Activated CD4-positive, alpha-beta T cell treated with anti-CD3 and anti-CD28 coated beads, Interleukin-2, amount 10 ng/mL, durations not matched to agents 7 days and 5 days (primary cell): ENCODE measurements around the gene NFIA. TPM values are rescaled to one million over a fixed set of nuclear protein-coding genes. Genes with fewer than 3 reads are reported as not detected.

Experiments
- CTCF ChIA-PET: fragments of 350-600 bp; sonication (Branson Sonifier 250); formaldehyde crosslinking; loops from one replicate; lab custom pipeline; 2021; ENCODE audit warnings: antibody characterized with exemption; lab: Charles Lee
- POLR2A ChIA-PET: fragments of 350-600 bp; sonication (Branson Sonifier 250); formaldehyde crosslinking; loops from one replicate; lab custom pipeline; 2021; ENCODE audit warnings: antibody characterized with exemption; lab: Charles Lee
- DNase-seq: peaks from one replicate; pipeline ENCODE4 v3.0.0-alpha.2; 2020
- H3K27ac Mint-ChIP-seq: one replicate; pipeline ENCODE4 v1.8.0; 2021; ENCODE audit warnings: mild to moderate bottlenecking, moderate library complexity, mixed read lengths
- H3K27me3 Mint-ChIP-seq: one replicate; pipeline ENCODE4 v1.8.0; 2021; ENCODE audit warnings: mixed read lengths
- H3K36me3 Mint-ChIP-seq: one replicate; pipeline ENCODE4 v1.8.0; 2021; ENCODE audit warnings: low read depth, mixed read lengths
- H3K4me1 Mint-ChIP-seq: one replicate; pipeline ENCODE4 v1.8.0; 2021; ENCODE audit warnings: mixed read lengths
- H3K4me3 Mint-ChIP-seq: one replicate; pipeline ENCODE4 v1.8.0; 2021; ENCODE audit warnings: mild to moderate bottlenecking, moderate library complexity, mixed read lengths
- H3K9me3 Mint-ChIP-seq: one replicate; pipeline ENCODE4 v1.8.0; 2021; ENCODE audit warnings: mixed read lengths
- total RNA-seq, 2 experiments: library from RNA; stranded (reverse); gene quantifications; one replicate each; pipeline ENCODE4 v1.2.3, GENCODE V29; 2021

The NFIA gene
- total RNA-seq, 2 experiments from 2014 or later = 0.97 to 1.6 TPM

DNA sequence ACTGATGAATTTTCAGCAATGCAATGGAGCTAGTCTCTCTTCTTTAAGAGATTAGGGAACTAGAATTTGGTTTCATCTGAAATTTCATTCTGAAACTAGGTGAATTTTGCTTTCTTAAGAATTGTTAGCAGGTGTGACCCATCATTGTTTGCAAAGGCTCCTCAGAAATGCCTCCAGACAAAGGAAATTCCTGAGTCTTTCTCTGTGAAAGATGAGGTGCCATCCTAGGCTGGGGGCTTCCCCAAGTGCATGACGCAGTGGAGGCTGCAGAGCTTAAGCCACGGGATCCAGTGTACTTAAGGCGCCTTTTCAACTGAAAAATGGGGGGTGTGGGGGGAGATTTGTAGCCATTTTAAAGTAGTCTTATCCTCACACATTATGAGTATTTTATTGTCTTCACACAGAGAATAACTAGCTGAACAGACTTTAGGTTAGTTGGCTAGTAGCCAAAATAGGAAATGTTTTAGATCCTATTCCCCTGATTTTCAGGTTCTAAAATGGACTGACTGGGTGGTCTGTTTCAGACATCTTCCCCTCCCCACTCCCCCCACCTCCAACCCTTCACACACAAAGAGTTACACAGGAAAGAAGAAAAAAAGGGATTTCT lies 202.0 kb downstream of the NFIA start:
- CTCF ChIA-PET = interaction anchor here (1.1 kb wide), 1 partner anchor 17 kb away, joined by 3 read pairs; no protein-coding TSS in a partner anchor
- no peaks in the 10 kb centered on the region for H3K36me3 Mint-ChIP-seq
- H3K9me3 Mint-ChIP-seq = no peaks in the 10 kb centered on the region
- H3K4me1 Mint-ChIP-seq = no peaks in the 10 kb centered on the region
- DNase-seq = no peak
- H3K4me3 Mint-ChIP-seq = no peak overlapping the region
- POLR2A ChIA-PET = no interaction called here
- H3K27me3 Mint-ChIP-seq = no peaks in the 10 kb centered on the region
- no peak overlapping the region for H3K27ac Mint-ChIP-seq

DNA sequence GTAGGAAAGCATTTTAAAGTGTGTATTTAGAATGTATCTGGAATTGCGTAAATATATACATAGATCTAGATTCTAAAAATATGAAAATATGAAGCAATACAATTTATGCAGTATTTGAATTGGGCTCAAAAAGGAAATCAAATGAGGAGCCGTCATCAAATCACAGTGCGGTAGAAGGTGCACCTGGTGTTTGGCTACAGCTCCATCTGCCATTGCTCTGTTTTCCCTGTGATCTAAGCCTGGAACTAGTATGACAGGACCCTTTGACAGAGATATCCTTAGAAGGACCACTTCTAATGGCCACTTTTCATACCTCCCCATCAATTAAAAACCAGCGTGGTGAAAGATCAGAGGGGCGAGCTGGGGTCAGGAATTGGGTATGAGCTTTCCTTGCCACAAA lies 202.6 kb downstream of the NFIA start:
- DNase-seq = no peak
- Mint-ChIP-seq H3K4me1 (no peaks in the 10 kb centered on the region), H3K27ac (no peak overlapping the region), H3K4me3 (no peak overlapping the region), H3K9me3 (no peaks in the 10 kb centered on the region), H3K27me3 (peaks cover 3% of the 10 kb centered on the region), H3K36me3 (no peaks in the 10 kb centered on the region)
- ChIA-PET CTCF (interaction anchor here (0.9 to 1.1 kb wide), 2 partner anchors 8 to 18 kb away, joined by 3 read pairs; no protein-coding TSS in a partner anchor), POLR2A (no interaction called here)

DNA sequence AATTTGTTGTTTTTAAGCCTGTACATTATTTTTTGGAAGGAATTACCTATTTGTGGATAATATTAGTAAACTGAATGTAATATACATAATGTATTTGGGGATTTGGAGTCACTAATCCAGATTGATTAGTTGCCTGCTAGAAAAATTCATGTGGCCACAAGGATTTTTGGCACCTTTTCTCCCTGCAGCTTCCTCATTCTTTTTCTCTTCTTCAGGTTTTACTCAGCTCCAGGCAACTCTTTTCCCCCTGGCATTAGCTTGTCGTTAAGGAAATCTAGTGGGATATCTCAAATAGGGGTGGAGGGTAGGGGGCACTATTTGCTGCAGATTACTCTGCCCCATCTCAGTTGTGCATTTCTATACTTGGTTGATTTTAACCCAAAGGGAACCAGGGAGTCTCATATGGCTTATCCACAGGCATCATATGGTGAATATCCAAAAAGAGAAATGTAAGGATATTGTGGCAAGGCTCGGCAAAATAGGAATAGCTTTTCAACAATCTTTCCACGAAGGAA lies 203.1 kb downstream of the NFIA start:
- Mint-ChIP-seq H3K4me3 (no peak overlapping the region), H3K4me1 (no peaks in the 10 kb centered on the region), H3K27me3 (peaks cover 3% of the 10 kb centered on the region), H3K27ac (no peak overlapping the region), H3K36me3 (no peaks in the 10 kb centered on the region), H3K9me3 (no peaks in the 10 kb centered on the region)
- DNase-seq = no peak
- POLR2A ChIA-PET = no interaction called here
- CTCF ChIA-PET = interaction anchor here (0.6 to 1.1 kb wide), 3 partner anchors 8 to 678 kb away, joined by 3 to 4 read pairs (median 3); no protein-coding TSS in a partner anchor

DNA sequence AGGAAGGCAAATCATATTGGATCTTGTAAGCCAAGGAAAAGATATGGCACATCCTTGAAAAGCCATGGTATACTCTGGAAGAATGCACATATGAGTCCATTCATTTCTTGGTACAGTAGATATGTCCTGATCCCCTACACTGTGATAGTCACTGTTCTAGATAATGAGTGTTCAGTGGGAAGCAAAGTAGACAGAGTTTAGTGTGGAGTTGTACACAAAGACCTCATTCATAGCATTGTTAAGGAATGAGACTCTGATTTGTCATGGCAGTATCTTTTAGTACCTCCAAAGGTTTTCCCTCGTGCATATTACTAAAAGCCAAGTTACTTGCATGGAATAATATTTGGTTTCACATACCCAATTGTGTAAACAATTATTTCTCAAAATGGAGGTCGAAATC lies 204.7 kb downstream of the NFIA start:
- no peak for DNase-seq
- Mint-ChIP-seq H3K9me3 (no peaks in the 10 kb centered on the region), H3K27ac (no peak overlapping the region), H3K36me3 (no peaks in the 10 kb centered on the region), H3K4me1 (no peaks in the 10 kb centered on the region), H3K4me3 (no peak overlapping the region), H3K27me3 (peaks cover 3% of the 10 kb centered on the region)
- CTCF ChIA-PET = no interaction called here
- POLR2A ChIA-PET = no interaction called here

DNA sequence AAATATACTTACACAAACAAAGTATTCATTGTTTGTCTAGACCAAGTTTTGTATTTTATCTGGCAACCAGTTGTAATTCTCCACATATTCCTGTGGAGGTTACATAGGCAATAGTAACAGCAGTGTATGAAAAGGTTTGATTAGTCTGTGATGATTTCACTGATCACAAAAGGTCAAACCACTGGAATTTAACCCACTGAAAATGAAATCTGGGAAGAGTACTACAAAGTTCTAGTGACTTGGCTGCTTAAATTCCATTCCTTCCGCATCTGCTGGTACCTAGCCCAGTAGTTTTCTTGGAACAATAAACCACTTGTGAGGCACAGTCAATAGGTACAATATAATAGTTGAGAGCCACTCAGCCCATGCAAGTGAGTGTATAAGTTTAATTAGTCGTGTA lies 205.4 kb downstream of the NFIA start:
- H3K9me3 Mint-ChIP-seq = no peaks in the 10 kb centered on the region
- no peaks in the 10 kb centered on the region for H3K36me3 Mint-ChIP-seq
- no peak overlapping the region for H3K27ac Mint-ChIP-seq
- H3K4me1 Mint-ChIP-seq = no peaks in the 10 kb centered on the region
- peaks cover 3% of the 10 kb centered on the region for H3K27me3 Mint-ChIP-seq
- no peak overlapping the region for H3K4me3 Mint-ChIP-seq
- no peak for DNase-seq
- ChIA-PET CTCF (no interaction called here), POLR2A (no interaction called here)

DNA sequence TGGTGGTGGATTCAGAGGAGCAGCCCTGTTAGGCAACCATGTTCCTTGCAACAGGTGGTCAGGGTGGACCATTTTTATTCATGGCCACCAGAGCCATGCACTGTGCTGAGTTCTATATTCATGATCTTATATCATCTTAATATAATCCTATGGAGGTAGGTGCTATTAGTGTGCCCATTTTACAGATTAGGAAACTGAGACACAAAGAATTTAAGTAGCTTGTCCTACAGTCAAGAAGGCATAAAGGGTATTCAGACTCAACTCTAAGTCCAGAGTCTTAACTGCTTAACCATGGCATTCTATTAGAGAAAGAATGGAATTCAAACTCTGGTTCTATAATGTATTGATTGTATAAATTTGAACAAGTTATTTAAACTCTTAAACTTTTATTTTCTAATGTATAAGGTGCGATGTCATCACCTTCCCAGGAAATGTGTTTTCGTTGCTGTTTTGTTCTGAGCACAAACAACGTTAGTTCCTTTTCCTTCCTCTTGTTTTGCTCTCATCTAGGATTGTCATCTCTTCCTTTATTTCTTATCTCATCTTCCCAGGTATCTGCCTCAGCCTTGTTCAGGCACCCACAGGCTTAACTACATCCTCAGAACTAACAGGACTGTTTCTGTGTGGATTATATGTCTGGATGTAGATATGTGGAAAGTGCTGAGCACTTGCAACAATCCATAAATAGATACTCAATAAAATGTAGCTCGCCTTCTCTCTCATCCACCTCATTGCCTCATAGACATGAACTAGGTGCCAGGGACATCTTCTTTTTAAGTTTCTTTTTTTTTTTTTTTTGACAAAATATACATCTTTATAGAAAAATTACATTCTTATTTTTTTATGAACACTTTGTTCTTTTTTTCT lies 207.1 kb downstream of the NFIA start:
- no peak overlapping the region for H3K4me3 Mint-ChIP-seq
- no peaks in the 10 kb centered on the region for H3K36me3 Mint-ChIP-seq
- no peaks in the 10 kb centered on the region for H3K4me1 Mint-ChIP-seq
- ChIA-PET CTCF (no interaction called here), POLR2A (no interaction called here)
- peaks cover 3% of the 10 kb centered on the region for H3K27me3 Mint-ChIP-seq
- no peaks in the 10 kb centered on the region for H3K9me3 Mint-ChIP-seq
- DNase-seq = no peak
- no peak overlapping the region for H3K27ac Mint-ChIP-seq

DNA sequence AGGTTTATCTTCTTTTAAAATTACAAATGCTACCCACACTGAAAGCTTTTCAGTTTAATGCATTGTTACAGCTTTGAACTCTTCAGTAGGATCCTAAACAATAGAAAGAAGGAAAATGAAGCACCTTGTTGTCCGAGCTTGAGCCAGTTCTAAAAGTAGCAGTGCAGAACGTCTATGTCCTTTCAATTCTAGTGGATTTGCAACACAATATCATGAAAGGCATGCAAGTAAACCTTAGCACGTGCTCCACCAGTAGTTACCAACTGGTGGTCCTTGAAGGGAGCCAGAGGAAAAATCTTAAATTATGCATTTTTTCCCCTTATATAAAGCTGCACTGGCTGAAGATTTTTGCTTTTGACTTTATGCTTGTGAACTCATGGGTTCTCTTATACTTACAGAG lies 208.2 kb downstream of the NFIA start:
- no peaks in the 10 kb centered on the region for H3K36me3 Mint-ChIP-seq
- H3K27me3 Mint-ChIP-seq = peaks cover 3% of the 10 kb centered on the region
- ChIA-PET CTCF (no interaction called here), POLR2A (no interaction called here)
- no peaks in the 10 kb centered on the region for H3K4me1 Mint-ChIP-seq
- no peaks in the 10 kb centered on the region for H3K9me3 Mint-ChIP-seq
- DNase-seq = no peak
- H3K27ac Mint-ChIP-seq = no peak overlapping the region
- H3K4me3 Mint-ChIP-seq = no peak overlapping the region

DNA sequence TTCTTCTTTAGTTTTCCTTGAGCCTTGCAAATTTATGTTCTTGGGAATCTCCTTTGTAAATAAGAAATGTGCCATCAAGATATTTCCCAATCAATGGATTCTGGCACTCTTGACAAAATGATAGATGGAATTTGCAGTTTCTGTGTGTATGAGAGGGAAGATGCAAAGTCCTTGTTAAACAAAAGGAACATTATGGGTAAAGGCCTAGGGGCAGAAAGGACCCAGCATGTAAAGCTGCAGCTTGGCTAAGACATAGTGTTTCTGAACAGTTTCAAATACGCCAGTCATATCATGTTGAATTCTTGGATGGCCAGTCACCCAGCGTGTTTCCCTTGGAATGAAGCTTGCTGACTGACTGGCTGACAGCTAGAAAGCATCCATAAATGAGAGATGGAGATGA lies 210.8 kb downstream of the NFIA start:
- H3K4me1 Mint-ChIP-seq = no peaks in the 10 kb centered on the region
- H3K4me3 Mint-ChIP-seq = no peak overlapping the region
- peaks cover 2% of the 10 kb centered on the region for H3K9me3 Mint-ChIP-seq
- CTCF ChIA-PET = no interaction called here
- no peak overlapping the region for H3K27ac Mint-ChIP-seq
- POLR2A ChIA-PET = no interaction called here
- H3K27me3 Mint-ChIP-seq = peaks cover 3% of the 10 kb centered on the region
- DNase-seq = no peak
- H3K36me3 Mint-ChIP-seq = no peaks in the 10 kb centered on the region

DNA sequence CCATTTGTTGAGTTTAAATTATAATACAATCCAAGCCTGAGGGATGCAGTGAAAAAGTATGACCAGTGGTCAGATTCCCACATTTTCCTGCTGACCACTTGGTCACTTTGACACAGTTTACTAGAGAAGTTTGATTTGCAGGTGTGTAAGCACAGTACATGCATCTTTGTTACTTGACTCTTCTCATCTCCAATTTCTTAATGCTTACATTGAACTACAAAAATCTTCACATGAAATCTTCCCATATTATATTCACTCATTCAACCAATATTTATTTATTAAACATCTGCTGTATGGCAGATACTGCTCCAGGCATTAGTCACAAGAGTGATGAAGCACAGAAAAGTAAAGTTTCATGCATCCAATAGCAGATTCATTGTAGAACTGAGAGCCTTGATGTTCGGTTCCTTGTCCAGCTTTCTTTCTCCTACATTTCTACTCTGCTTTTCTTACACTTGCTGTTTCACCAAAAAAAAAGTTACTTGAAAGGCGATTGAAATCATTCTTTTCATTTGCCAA lies 211.7 kb downstream of the NFIA start:
- CTCF ChIA-PET = interaction anchor here (0.5 kb wide), 1 partner anchor 93 kb away, joined by 3 read pairs; no protein-coding TSS in a partner anchor
- Mint-ChIP-seq H3K27ac (no peak overlapping the region), H3K36me3 (no peaks in the 10 kb centered on the region), H3K27me3 (peaks cover 4% of the 10 kb centered on the region), H3K9me3 (peaks cover 2% of the 10 kb centered on the region), H3K4me1 (no peaks in the 10 kb centered on the region), H3K4me3 (no peak overlapping the region)
- no peak for DNase-seq
- POLR2A ChIA-PET = no interaction called here

DNA sequence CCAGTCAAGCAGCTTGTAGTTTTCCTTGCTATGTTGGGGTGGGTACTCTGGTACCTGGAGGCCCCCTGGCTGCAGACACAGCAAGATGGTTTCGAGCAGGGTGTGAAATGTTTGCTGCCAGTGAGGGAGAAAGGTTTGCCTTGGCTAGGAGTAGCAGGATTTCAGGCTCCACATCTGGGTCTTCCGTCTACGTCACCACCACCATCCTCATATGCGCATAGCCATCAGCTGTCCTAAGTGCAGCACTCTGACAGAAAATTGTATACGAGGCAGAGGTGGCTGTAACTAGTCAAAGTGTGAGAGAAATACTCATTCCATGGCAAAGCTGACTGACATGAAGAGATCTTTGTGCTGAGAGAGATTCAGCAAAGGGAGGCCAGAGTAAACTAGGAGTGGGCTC lies 212.6 kb downstream of the NFIA start:
- peaks cover 2% of the 10 kb centered on the region for H3K27me3 Mint-ChIP-seq
- no peaks in the 10 kb centered on the region for H3K36me3 Mint-ChIP-seq
- ChIA-PET CTCF (no interaction called here), POLR2A (no interaction called here)
- no peak overlapping the region for H3K4me3 Mint-ChIP-seq
- H3K9me3 Mint-ChIP-seq = peaks cover 2% of the 10 kb centered on the region
- no peak overlapping the region for H3K27ac Mint-ChIP-seq
- no peak for DNase-seq
- no peaks in the 10 kb centered on the region for H3K4me1 Mint-ChIP-seq

DNA sequence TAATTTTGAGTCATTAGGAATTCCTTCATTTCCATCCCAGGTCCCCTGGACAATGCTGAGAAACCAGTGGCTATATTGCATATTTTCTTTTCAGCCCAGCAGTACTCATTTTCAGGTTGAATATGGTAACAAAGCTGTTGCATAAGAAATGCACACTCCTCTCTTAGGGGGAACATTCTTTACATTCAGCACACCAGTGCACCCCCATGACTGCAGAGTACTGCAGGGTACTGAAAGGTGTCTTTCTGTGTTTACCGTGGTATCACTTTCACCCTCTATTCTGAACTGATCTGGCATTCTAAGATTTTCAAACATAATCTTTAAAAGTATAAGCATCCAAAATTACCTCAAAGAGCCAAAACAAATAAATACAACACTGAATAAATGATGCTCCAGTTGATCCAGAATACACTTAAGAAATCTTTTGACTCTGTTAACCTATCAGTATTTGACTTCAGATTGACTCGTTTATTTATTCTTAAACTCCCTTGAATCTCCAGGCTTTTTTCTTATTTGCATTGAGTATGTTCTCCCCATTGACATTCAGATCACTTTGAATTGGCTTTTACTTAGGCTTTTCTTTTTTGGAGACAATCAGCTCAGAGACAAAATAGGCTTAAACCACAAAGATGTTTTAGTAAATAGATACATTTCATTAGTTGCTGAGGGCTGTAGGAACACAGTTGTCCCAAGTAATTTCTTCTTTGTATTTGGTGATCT lies 213.6 kb downstream of the NFIA start:
- DNase-seq = no peak
- Mint-ChIP-seq H3K36me3 (no peaks in the 10 kb centered on the region), H3K4me1 (no peaks in the 10 kb centered on the region), H3K27ac (no peak overlapping the region), H3K9me3 (peaks cover 2% of the 10 kb centered on the region), H3K27me3 (peaks cover 2% of the 10 kb centered on the region), H3K4me3 (no peak overlapping the region)
- ChIA-PET POLR2A (no interaction called here), CTCF (interaction anchor here (0.6 kb wide), 1 partner anchor 298 kb away, joined by 6 read pairs; no protein-coding TSS in a partner anchor)

DNA sequence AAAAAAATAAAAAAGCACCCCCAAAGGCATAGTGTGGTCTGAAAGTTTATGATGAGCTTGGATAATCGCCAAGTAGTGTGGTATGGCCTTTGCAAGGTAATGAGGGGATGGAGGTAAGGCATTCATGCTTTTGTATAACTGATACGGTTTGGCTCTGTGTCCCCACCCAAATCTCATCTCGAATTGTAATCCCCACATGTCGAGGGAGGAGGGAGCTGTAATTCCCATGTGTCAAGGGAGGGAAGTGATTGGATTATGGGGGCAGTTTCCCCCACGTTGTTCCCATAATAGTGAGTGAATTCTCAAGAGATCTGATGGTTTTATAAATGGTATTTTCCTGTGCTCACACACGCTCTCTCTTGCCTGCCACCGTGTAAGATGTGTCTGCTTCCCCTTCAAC lies 215.5 kb downstream of the NFIA start:
- DNase-seq = no peak
- Mint-ChIP-seq H3K27ac (no peak overlapping the region), H3K4me3 (no peak overlapping the region), H3K9me3 (peaks cover 2% of the 10 kb centered on the region), H3K4me1 (peaks cover 13% of the 10 kb centered on the region), H3K36me3 (no peaks in the 10 kb centered on the region), H3K27me3 (peaks cover 2% of the 10 kb centered on the region)
- ChIA-PET CTCF (interaction anchor here (1.1 kb wide), 1 partner anchor 55 kb away, joined by 4 read pairs; no protein-coding TSS in a partner anchor), POLR2A (no interaction called here)
